Smooth muscle cell (in vitro differentiated cells): ENCODE data around the gene ANKRD63. TPM values are rescaled to one million over a fixed set of nuclear protein-coding genes. Genes with fewer than 3 reads are reported as not detected.

Experiments
- DNase-seq: peaks from one replicate; lab custom pipeline; 2025; ENCODE audit not compliant: unreplicated experiment; lab: John Stamatoyannopoulos, UW
- H2AFZ ChIP-seq: fragments of 200-600 bp; sonication (generic); 2 replicates; pipeline ENCODE4 v1.6.0; 2016; ENCODE audit warnings: antibody characterized with exemption, low read depth, mild to moderate bottlenecking
- H3F3A ChIP-seq: fragments of 200-600 bp; sonication (generic); 2 replicates; pipeline ENCODE4 v1.6.0; 2017; ENCODE audit warnings: antibody characterized with exemption, low read depth
- H3K27ac ChIP-seq: fragments of 200-600 bp; sonication (generic); 2 replicates; pipeline ENCODE4 v1.5.1; 2016; ENCODE audit warnings: low read depth, mild to moderate bottlenecking
- H3K27me3 ChIP-seq: fragments of 200-600 bp; sonication (generic); 2 replicates; pipeline ENCODE4 v1.6.1; 2016; ENCODE audit warnings: low read depth, mild to moderate bottlenecking
- H3K36me3 ChIP-seq: fragments of 200-600 bp; sonication (generic); 2 replicates; pipeline ENCODE4 v1.5.1; 2016; ENCODE audit warnings: low read depth
- H3K4me1 ChIP-seq: fragments of 200-600 bp; sonication (generic); 2 replicates; pipeline ENCODE4 v1.5.1; 2016; ENCODE audit warnings: low read depth
- H3K4me2 ChIP-seq: fragments of 200-600 bp; sonication (generic); 2 replicates; pipeline ENCODE4 v1.6.0; 2016; ENCODE audit warnings: mild to moderate bottlenecking
- H3K4me3 ChIP-seq: fragments of 200-600 bp; sonication (generic); 2 replicates; pipeline ENCODE4 v1.5.1; 2016; ENCODE audit warnings: mild to moderate bottlenecking
- H3K79me2 ChIP-seq: fragments of 200-600 bp; sonication (generic); 2 replicates; pipeline ENCODE4 v1.6.0; 2016; ENCODE audit warnings: low read depth, mild to moderate bottlenecking
- H3K9ac ChIP-seq: fragments of 200-600 bp; sonication (generic); 2 replicates; pipeline ENCODE4 v1.6.0; 2016; ENCODE audit warnings: low read depth
- H3K9me3 ChIP-seq: fragments of 200-600 bp; sonication (generic); replicated peaks from 2 replicates; pipeline ENCODE4 v1.5.1; 2016; ENCODE audit warnings: low read depth
- H4K20me1 ChIP-seq: fragments of 200-600 bp; sonication (generic); 2 replicates; pipeline ENCODE4 v1.6.0; 2016; ENCODE audit warnings: low read depth
- CTCF ChIP-seq: fragments of 200-600 bp; sonication (generic); IDR thresholded peaks from 2 replicates; pipeline ENCODE4 v1.5.1; 2017; ENCODE audit warnings: borderline replicate concordance, mild to moderate bottlenecking, antibody characterized with exemption; ENCODE audit not compliant: insufficient read depth, poor library complexity, severe bottlenecking
- WGBS: methylation state at CpG from one replicate; pipeline ENCODE4 v1.1.7; 2016; ENCODE audit warnings: low lambda C conversion rate; 5-methylcytosine and 5-hydroxymethylcytosine counted together
- polyA plus RNA-seq: library from polyadenylated mRNA; unstranded; fragments of >200 nt; fragmentation: Nextera tagmentation; extraction: Ambion mirVana; gene quantifications from 2 replicates; pipeline ENCODE4 v1.2.1, GENCODE V29; 2016
- total RNA-seq: library from RNA; depleted of rRNA; stranded (reverse); fragments of >200 nt; gene quantifications from 2 replicates; pipeline ENCODE4 v1.2.3, GENCODE V29; 2014

Gene ANKRD63
- total and polyA plus RNA-seq, 2 experiments from 2014 or later = not detected

GRCh38 chr15:40245666-40246450 is 37.0 kb downstream of the ANKRD63 start:
- no peak overlapping the region for H3K27ac ChIP-seq
- no peaks in the 10 kb centered on the region for H3K36me3 ChIP-seq
- H3K4me3 ChIP-seq = no peak overlapping the region
- no peak for TF ChIP-seq CTCF
- H3K9ac ChIP-seq = no peak overlapping the region
- no peak for DNase-seq
- H3F3A ChIP-seq = no peaks in the 10 kb centered on the region
- H3K27me3 ChIP-seq = peaks cover 7% of the 10 kb centered on the region
- H2AFZ ChIP-seq = no peak overlapping the region
- no peak overlapping the region for H3K4me2 ChIP-seq
- H3K79me2 ChIP-seq = no peaks in the 10 kb centered on the region
- no peaks in the 10 kb centered on the region for H3K9me3 ChIP-seq
- no peaks in the 10 kb centered on the region for H4K20me1 ChIP-seq
- 92% methylated on average over 9 of the region's 9 CpGs for WGBS
- no peaks in the 10 kb centered on the region for H3K4me1 ChIP-seq

GRCh38 chr15:40244961-40245523 is 37.8 kb downstream of the ANKRD63 start:
- H3K4me2 ChIP-seq = no peak overlapping the region
- H4K20me1 ChIP-seq = no peaks in the 10 kb centered on the region
- no peak overlapping the region for H3K4me3 ChIP-seq
- H3K9me3 ChIP-seq = no peaks in the 10 kb centered on the region
- H3K27ac ChIP-seq = no peak overlapping the region
- no peaks in the 10 kb centered on the region for H3K36me3 ChIP-seq
- H3F3A ChIP-seq = no peaks in the 10 kb centered on the region
- no peaks in the 10 kb centered on the region for H3K79me2 ChIP-seq
- no peak for DNase-seq
- H3K9ac ChIP-seq = no peak overlapping the region
- H3K27me3 ChIP-seq = no peaks in the 10 kb centered on the region
- H3K4me1 ChIP-seq = no peaks in the 10 kb centered on the region
- no peak for TF ChIP-seq CTCF
- WGBS = 63% methylated on average over 5 of the region's 5 CpGs
- no peak overlapping the region for H2AFZ ChIP-seq

GRCh38 chr15:40243126-40243810 is 39.6 kb downstream of the ANKRD63 start:
- Histone ChIP-seq H3K4me3 (no peak overlapping the region), H3F3A (no peaks in the 10 kb centered on the region), H3K79me2 (no peaks in the 10 kb centered on the region), H3K4me2 (no peak overlapping the region), H3K36me3 (no peaks in the 10 kb centered on the region), H3K27me3 (peaks cover 5% of the 10 kb centered on the region), H2AFZ (no peak overlapping the region), H3K9me3 (no peaks in the 10 kb centered on the region), H3K27ac (no peak overlapping the region), H3K9ac (no peak overlapping the region), H3K4me1 (peaks cover 5% of the 10 kb centered on the region), H4K20me1 (no peaks in the 10 kb centered on the region)
- TF ChIP-seq CTCF = no peak
- DNase-seq = no peak
- 78% methylated on average over 9 of the region's 9 CpGs for WGBS
